H9 (cell line): ENCODE results near the gene BST2. TPM values are rescaled to one million over a fixed set of nuclear protein-coding genes. Genes with fewer than 3 reads are reported as not detected.

ENCODE experiments used
- DNase-seq: peaks from one replicate; pipeline ENCODE4 v3.0.0-alpha.2; 2017
- H2AFZ ChIP-seq: one replicate; pipeline ENCODE4 v1.6.1; 2013; ENCODE audit warnings: mild to moderate bottlenecking, low read length, control low read depth, moderate library complexity
- H2AK5ac ChIP-seq: 2 replicates; pipeline ENCODE4 v1.6.1; 2013; ENCODE audit warnings: low read length, control low read depth, mixed read lengths; ENCODE audit not compliant: insufficient read length
- H2BK120ac ChIP-seq: one replicate; pipeline ENCODE4 v1.6.1; 2013; ENCODE audit warnings: low read depth, mild to moderate bottlenecking, low read length, control low read depth, inconsistent platforms; ENCODE audit not compliant: poor library complexity, severe bottlenecking
- H2BK12ac ChIP-seq: 2 replicates; pipeline ENCODE4 v1.6.1; 2013; ENCODE audit warnings: low read length, control low read depth, mixed read lengths, low read depth; ENCODE audit not compliant: insufficient read length
- H2BK15ac ChIP-seq: 2 replicates; pipeline ENCODE4 v1.6.1; 2013; ENCODE audit warnings: low read depth, low read length, control low read depth
- H2BK20ac ChIP-seq: one replicate; pipeline ENCODE4 v1.6.1; 2013; ENCODE audit warnings: low read depth, mild to moderate bottlenecking, low read length, control low read depth, inconsistent platforms; ENCODE audit not compliant: poor library complexity, severe bottlenecking
- H2BK5ac ChIP-seq: 2 replicates; pipeline ENCODE4 v1.6.1; 2013; ENCODE audit warnings: low read length, control low read depth, mixed read lengths; ENCODE audit not compliant: insufficient read length
- H3K14ac ChIP-seq: 2 replicates; pipeline ENCODE4 v1.6.1; 2013; ENCODE audit warnings: low read length, control low read depth; ENCODE audit not compliant: insufficient read depth
- H3K18ac ChIP-seq: 2 replicates; pipeline ENCODE4 v1.6.1; 2013; ENCODE audit warnings: low read depth, mild to moderate bottlenecking, mixed read lengths, low read length, control low read depth; ENCODE audit not compliant: insufficient read length
- H3K23ac ChIP-seq: 2 replicates; pipeline ENCODE4 v1.6.1; 2013; ENCODE audit warnings: low read length, control low read depth, mixed read lengths, low read depth; ENCODE audit not compliant: insufficient read length
- H3K23me2 ChIP-seq: 2 replicates; pipeline ENCODE4 v1.6.1; 2013; ENCODE audit warnings: low read depth, mild to moderate bottlenecking, mixed read lengths, low read length, control low read depth; ENCODE audit not compliant: insufficient read length, poor library complexity, severe bottlenecking
- H3K27ac ChIP-seq: 2 replicates; pipeline ENCODE4 v1.5.1; 2013; ENCODE audit warnings: low read length, control low read depth, mixed read lengths, low read depth; ENCODE audit not compliant: insufficient read length
- H3K27me3 ChIP-seq: 2 replicates; pipeline ENCODE4 v1.6.1; 2013; ENCODE audit warnings: low read length, control low read depth, inconsistent platforms; ENCODE audit not compliant: insufficient read depth
- H3K4ac ChIP-seq: 2 replicates; pipeline ENCODE4 v1.6.1; 2013; ENCODE audit warnings: low read depth, mild to moderate bottlenecking, control low read depth, inconsistent platforms, low read length, moderate library complexity
- H3K4me1 ChIP-seq: 2 replicates; pipeline ENCODE4 v1.6.1; 2013; ENCODE audit warnings: low read length, control low read depth, inconsistent platforms; ENCODE audit not compliant: insufficient read depth
- H3K4me2 ChIP-seq: 2 replicates; pipeline ENCODE4 v1.6.1; 2013; ENCODE audit warnings: low read length, control low read depth, mixed read lengths; ENCODE audit not compliant: insufficient read length, insufficient read depth
- H3K56ac ChIP-seq: 2 replicates; pipeline ENCODE4 v1.6.1; 2013; ENCODE audit warnings: low read depth, mild to moderate bottlenecking, mixed read lengths, low read length, control low read depth; ENCODE audit not compliant: insufficient read length
- H3K79me1 ChIP-seq: 2 replicates; pipeline ENCODE4 v1.6.1; 2013; ENCODE audit warnings: low read depth, mild to moderate bottlenecking, moderate library complexity, low read length, control low read depth, inconsistent platforms; ENCODE audit not compliant: insufficient read depth, poor library complexity, severe bottlenecking
- H3K79me2 ChIP-seq: 2 replicates; pipeline ENCODE4 v1.6.1; 2013; ENCODE audit warnings: low read length, control low read depth, inconsistent platforms; ENCODE audit not compliant: insufficient read depth
- H3K9ac ChIP-seq: 2 replicates; pipeline ENCODE4 v1.6.1; 2013; ENCODE audit warnings: low read length, control low read depth, mixed read lengths; ENCODE audit not compliant: insufficient read length; ENCODE audit errors: extremely low read depth
- H3K9me3 ChIP-seq: one replicate; pipeline ENCODE4 v1.6.1; 2013; ENCODE audit warnings: low read depth, low read length, inconsistent platforms; ENCODE audit not compliant: control insufficient read depth
- H3T11ph ChIP-seq: one replicate; pipeline ENCODE4 v1.6.1; 2013; ENCODE audit warnings: mild to moderate bottlenecking, low read length, control low read depth, inconsistent platforms
- H4K20me1 ChIP-seq: one replicate; pipeline ENCODE4 v1.6.1; 2013; ENCODE audit not compliant: control insufficient read depth, insufficient read length, insufficient read depth
- H4K5ac ChIP-seq: 2 replicates; pipeline ENCODE4 v1.6.1; 2013; ENCODE audit warnings: low read depth, mild to moderate bottlenecking, mixed read lengths, low read length, control low read depth; ENCODE audit not compliant: insufficient read length
- H4K8ac ChIP-seq: replicated peaks from 2 replicates; pipeline ENCODE4 v1.6.1; 2013; ENCODE audit warnings: low read length, control low read depth, mixed read lengths, low read depth; ENCODE audit not compliant: insufficient read length
- H4K91ac ChIP-seq: 2 replicates; pipeline ENCODE4 v1.6.1; 2013; ENCODE audit warnings: low read depth, mild to moderate bottlenecking, moderate library complexity, mixed read lengths, low read length, control low read depth; ENCODE audit not compliant: insufficient read length
- H3K27ac Mint-ChIP-seq, 3 experiments: 2 replicates in 2 of 3; 3 replicates in 1 of 3; pipeline ENCODE4 v1.8.0; 2020 to 2021; ENCODE audit warnings: mixed read lengths in 3 of 3, mild to moderate bottlenecking in 1 of 3, moderate library complexity in 1 of 3
- H3K27me3 Mint-ChIP-seq: 2 replicates; pipeline ENCODE4 v1.8.0; 2021; ENCODE audit warnings: low read depth, mild to moderate bottlenecking, moderate library complexity, mixed read lengths
- H3K36me3 Mint-ChIP-seq, 3 experiments: 2 replicates in 2 of 3; 3 replicates in 1 of 3; pipeline ENCODE4 v1.8.0; 2020 to 2021; ENCODE audit warnings: low read depth in 3 of 3, mixed read lengths in 3 of 3; ENCODE audit not compliant: insufficient read depth in 1 of 3
- H3K4me1 Mint-ChIP-seq, 2 experiments: 2 replicates each; pipeline ENCODE4 v1.8.0; 2020; ENCODE audit warnings: mixed read lengths in 2 of 2
- H3K4me3 Mint-ChIP-seq, 2 experiments: 2 replicates in 1 of 2; 3 replicates in 1 of 2; pipeline ENCODE4 v1.8.0; 2020 to 2021; ENCODE audit warnings: mild to moderate bottlenecking in 2 of 2, mixed read lengths in 2 of 2, moderate library complexity in 1 of 2
- H3K9me3 Mint-ChIP-seq, 2 experiments: 2 replicates in 1 of 2; 3 replicates in 1 of 2; pipeline ENCODE4 v1.8.0; 2020; ENCODE audit warnings: mild to moderate bottlenecking in 2 of 2, mixed read lengths in 2 of 2, moderate library complexity in 1 of 2
- WGBS: extraction: QIAGEN DNeasy Blood & Tissue Kit; methylation state at CpG from one replicate; pipeline ENCODE4 v1.1.7; 2013; ENCODE audit warnings: missing lambda C conversion rate, low lambda C conversion rate, mixed read lengths; ENCODE audit not compliant: insufficient read length; ENCODE audit errors: extremely low coverage; 5-methylcytosine and 5-hydroxymethylcytosine counted together
- total RNA-seq: library from RNA; stranded (reverse); gene quantifications from 2 replicates; pipeline ENCODE4 v1.2.1, GENCODE V29; 2021
- TF ChIP-seq, protein P1 (sequence below): fragments of 200-600 bp; sonication (generic); conservative IDR thresholded peaks from 3 replicates; pipeline ENCODE4 v1.8.0; 2021; ENCODE audit warnings: antibody characterized with exemption, mild to moderate bottlenecking

Gene BST2
- total RNA-seq, 1 experiment from 2014 or later: 63.3 TPM

DNA sequence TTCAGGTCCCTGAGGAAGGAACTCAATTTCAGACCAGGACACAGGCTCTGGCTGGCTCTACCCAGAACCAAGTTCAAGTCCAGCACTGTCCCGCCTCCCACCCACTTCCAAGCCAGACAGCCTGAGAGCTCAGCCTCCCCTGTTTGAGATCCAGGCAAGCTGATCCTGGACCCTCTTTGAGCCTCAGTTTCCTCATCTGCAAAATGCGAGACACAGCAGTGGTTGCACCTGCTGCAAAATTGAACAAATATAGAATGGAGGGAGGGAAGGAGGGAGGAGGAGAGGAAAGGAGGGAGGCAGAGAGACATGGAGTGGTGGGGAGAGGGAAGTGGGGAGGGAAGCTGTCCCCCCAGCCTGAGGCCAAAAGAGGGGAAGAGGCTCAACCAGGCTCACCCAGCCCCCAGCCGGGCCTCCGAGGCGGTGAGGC, 42.3 kb upstream of the BST2 start:
- H3K14ac ChIP-seq: no peak overlapping the region
- H3K79me2 ChIP-seq: no peaks in the 10 kb centered on the region
- no peaks in the 10 kb centered on the region for H4K20me1 ChIP-seq
- no CpG with 5 or more reads among the region's 5 CpGs for WGBS
- no peaks in the 10 kb centered on the region for H3K79me1 ChIP-seq
- H2BK20ac ChIP-seq: no peak overlapping the region
- no peak overlapping the region for H3K23ac ChIP-seq
- TF ChIP-seq, protein P1, sequence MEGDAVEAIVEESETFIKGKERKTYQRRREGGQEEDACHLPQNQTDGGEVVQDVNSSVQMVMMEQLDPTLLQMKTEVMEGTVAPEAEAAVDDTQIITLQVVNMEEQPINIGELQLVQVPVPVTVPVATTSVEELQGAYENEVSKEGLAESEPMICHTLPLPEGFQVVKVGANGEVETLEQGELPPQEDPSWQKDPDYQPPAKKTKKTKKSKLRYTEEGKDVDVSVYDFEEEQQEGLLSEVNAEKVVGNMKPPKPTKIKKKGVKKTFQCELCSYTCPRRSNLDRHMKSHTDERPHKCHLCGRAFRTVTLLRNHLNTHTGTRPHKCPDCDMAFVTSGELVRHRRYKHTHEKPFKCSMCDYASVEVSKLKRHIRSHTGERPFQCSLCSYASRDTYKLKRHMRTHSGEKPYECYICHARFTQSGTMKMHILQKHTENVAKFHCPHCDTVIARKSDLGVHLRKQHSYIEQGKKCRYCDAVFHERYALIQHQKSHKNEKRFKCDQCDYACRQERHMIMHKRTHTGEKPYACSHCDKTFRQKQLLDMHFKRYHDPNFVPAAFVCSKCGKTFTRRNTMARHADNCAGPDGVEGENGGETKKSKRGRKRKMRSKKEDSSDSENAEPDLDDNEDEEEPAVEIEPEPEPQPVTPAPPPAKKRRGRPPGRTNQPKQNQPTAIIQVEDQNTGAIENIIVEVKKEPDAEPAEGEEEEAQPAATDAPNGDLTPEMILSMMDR: no peak
- no peak overlapping the region for H2AK5ac ChIP-seq
- no peaks in the 10 kb centered on the region for H3K23me2 ChIP-seq
- Mint-ChIP-seq H3K27me3 (peaks cover 30% of the 10 kb centered on the region), H3K9me3 (no peaks in the 10 kb centered on the region), H3K4me1 (peaks cover 2 to 5% of the 10 kb centered on the region in 2 experiments; a peak in 1 of 4 replicates), H3K36me3 (no peaks in the 10 kb centered on the region), H3K4me3 (peak overlapping the region; percentile 54 to 79), H3K27ac (no peak overlapping the region)
- H2AFZ ChIP-seq: no peak overlapping the region
- H4K5ac ChIP-seq: no peak overlapping the region
- no peak overlapping the region for H2BK12ac ChIP-seq
- no peak overlapping the region for H2BK120ac ChIP-seq
- no peak overlapping the region for H2BK15ac ChIP-seq
- peaks cover 3% of the 10 kb centered on the region; the same call in 1 of the 2 replicates for H3K27me3 ChIP-seq
- H3K9ac ChIP-seq: no peak overlapping the region
- H3K9me3 ChIP-seq: no peaks in the 10 kb centered on the region
- H4K91ac ChIP-seq: no peak overlapping the region
- no peaks in the 10 kb centered on the region for H3K4me1 ChIP-seq
- H3K27ac ChIP-seq: no peak overlapping the region
- no peak overlapping the region for H3K4ac ChIP-seq
- no peak overlapping the region for H3K56ac ChIP-seq
- H3K18ac ChIP-seq: no peak overlapping the region
- DNase-seq: no peak
- no peak overlapping the region for H4K8ac ChIP-seq
- H3T11ph ChIP-seq: no peak overlapping the region
- peak overlapping the region; percentile 32 for H3K4me2 ChIP-seq
- H2BK5ac ChIP-seq: no peak overlapping the region
